NCI-H1436 (cell line): ENCODE measurements around the gene GRAMD2B.
"Not testable (repeated sequence)": the region's sequence is repeated elsewhere in the genome, so short reads cannot be mapped to it uniquely, and the experiment has no call there.

Experiments
- DNase-seq: peaks from one replicate; lab custom pipeline; 2025; lab: John Stamatoyannopoulos, UW

Gene GRAMD2B

GRCh38 chr5:126413856-126414255 is 9.4 kb upstream of the GRAMD2B start:
- DNase-seq: no peak

GRCh38 chr5:126414874-126415502 is 8.2 kb upstream of the GRAMD2B start:
- no peak for DNase-seq

- DNase-seq: no peak
These were observed 7.4 kb upstream of the GRAMD2B start for GRCh38 chr5:126415789-126416188.

GRCh38 chr5:126416266-126416925 is 6.8 kb upstream of the GRAMD2B start:
- no peak for DNase-seq

GRCh38 chr5:126417178-126417577 is 6.0 kb upstream of the GRAMD2B start:
- no peak for DNase-seq

- no peak for DNase-seq
These were observed 4.1 kb upstream of the GRAMD2B start for GRCh38 chr5:126419102-126419501.

GRCh38 chr5:126428421-126428820 is 5.2 kb downstream of the GRAMD2B start:
- DNase-seq: no peak

- no peak for DNase-seq
These were observed 7.4 kb downstream of the GRAMD2B start for GRCh38 chr5:126430631-126431030.

- DNase-seq: no peak
These were observed 10.5 kb downstream of the GRAMD2B start for GRCh38 chr5:126433701-126434100.

GRCh38 chr5:126435261-126435660 is 12.1 kb downstream of the GRAMD2B start:
- no peak for DNase-seq

- DNase-seq: no peak
These were observed 12.5 kb downstream of the GRAMD2B start for GRCh38 chr5:126435714-126436113.

- DNase-seq: no peak
These were observed 14.5 kb downstream of the GRAMD2B start for GRCh38 chr5:126437721-126438120.

- no peak for DNase-seq
These were observed 15.1 kb downstream of the GRAMD2B start for GRCh38 chr5:126438267-126438666.

GRCh38 chr5:126438868-126439267 is 15.7 kb downstream of the GRAMD2B start:
- DNase-seq: no peak

GRCh38 chr5:126439724-126440123 is 16.5 kb downstream of the GRAMD2B start:
- not testable (repeated sequence) for DNase-seq

GRCh38 chr5:126441230-126441629 is 18.0 kb downstream of the GRAMD2B start:
- DNase-seq: no peak

- DNase-seq: no peak
These were observed 20.2 kb downstream of the GRAMD2B start for GRCh38 chr5:126443374-126443851.

GRCh38 chr5:126444137-126444536 is 20.9 kb downstream of the GRAMD2B start:
- DNase-seq: no peak

- DNase-seq: no peak
These were observed 22.4 kb downstream of the GRAMD2B start for GRCh38 chr5:126445502-126446174.

GRCh38 chr5:126446498-126447224 is 23.5 kb downstream of the GRAMD2B start:
- no peak for DNase-seq

GRCh38 chr5:126448720-126449119 is 25.5 kb downstream of the GRAMD2B start:
- no peak for DNase-seq

- DNase-seq: no peak
These were observed 26.6 kb downstream of the GRAMD2B start for GRCh38 chr5:126449751-126450271.
